GM12892 (cell line): ENCODE data around the gene RIN2.

Experiments
- POLR2A ChIP-seq: IDR thresholded peaks from 2 replicates; pipeline ENCODE4 v1.6.1; 2011; ENCODE audit warnings: low read depth, low read length, control low read depth
- POLR2AphosphoS5 ChIP-seq: IDR thresholded peaks from 2 replicates; pipeline ENCODE4 v1.6.1; 2011; ENCODE audit warnings: low read depth, low read length, control low read depth
- TAF1 ChIP-seq: IDR thresholded peaks from 2 replicates; pipeline ENCODE4 v1.6.1; 2011; ENCODE audit warnings: low read depth, mild to moderate bottlenecking, control low read depth, low read length, borderline replicate concordance

DNA sequence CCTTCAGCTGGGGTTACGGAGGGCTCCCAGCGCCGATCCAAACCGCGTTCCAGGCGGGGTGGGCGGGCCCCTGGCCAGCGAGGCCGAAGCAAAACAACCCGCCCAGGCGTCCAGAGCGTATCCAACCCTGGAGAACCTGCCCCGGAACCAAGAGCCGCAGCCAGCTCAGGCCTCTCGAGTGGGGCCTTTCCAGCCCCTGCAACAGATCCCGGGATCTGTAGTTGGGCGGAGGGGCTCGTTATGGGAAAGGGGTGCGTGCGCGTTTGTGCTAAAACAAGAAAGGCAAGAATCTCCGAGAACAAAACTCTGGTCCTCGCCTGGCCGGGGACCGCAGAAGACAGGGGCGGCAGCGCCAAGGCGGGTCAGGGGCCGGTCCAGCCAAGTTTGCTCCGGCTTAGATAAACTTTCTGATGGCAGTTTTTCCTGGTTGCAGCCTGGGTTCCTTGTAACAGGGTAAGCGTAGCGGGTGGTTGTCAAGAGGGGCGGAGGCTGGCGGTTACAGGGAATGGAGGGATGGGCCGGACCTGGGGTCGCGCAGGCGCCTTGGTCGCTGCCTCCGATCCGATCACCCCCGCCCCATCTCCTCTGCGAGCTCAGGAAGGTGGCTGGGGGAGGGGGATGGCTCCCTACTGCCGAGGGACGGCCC lies 448 bp upstream of the RIN2 start:
- TF ChIP-seq POLR2A (no peak), POLR2AphosphoS5 (no peak), TAF1 (no peak)
